Neural cell (in vitro differentiated cells): ENCODE measurements around the gene ERI2. TPM values are rescaled to one million over a fixed set of nuclear protein-coding genes. Genes with fewer than 3 reads are reported as not detected.

ENCODE experiments used
- H2AFZ ChIP-seq: fragments of 200-600, 300-800 bp; sonication (generic), shearing (Covaris generic); 2 replicates; pipeline ENCODE4 v1.6.0; 2014; ENCODE audit warnings: low read depth, mild to moderate bottlenecking, antibody characterized with exemption, low read length, moderate library complexity
- H3F3A ChIP-seq: fragments of 200-600 bp; shearing (Covaris generic); 2 replicates; pipeline ENCODE4 v1.6.1; 2016; ENCODE audit warnings: mild to moderate bottlenecking, moderate library complexity, mixed read lengths, antibody characterized with exemption, low read length; ENCODE audit not compliant: insufficient read depth, poor library complexity, severe bottlenecking
- H3K27ac ChIP-seq: fragments of 200-600, 300-800 bp; sonication (generic), shearing (Covaris generic); 2 replicates; pipeline ENCODE4 v1.5.1; 2014; ENCODE audit warnings: mild to moderate bottlenecking, low read length, moderate library complexity
- H3K27me3 ChIP-seq: fragments of 300-800, 200-600 bp; sonication (generic), shearing (Covaris generic); 2 replicates; pipeline ENCODE4 v1.6.0; 2014; ENCODE audit warnings: mild to moderate bottlenecking, low read depth, low read length, moderate library complexity; ENCODE audit not compliant: insufficient read depth
- H3K36me3 ChIP-seq: fragments of 300-800, 200-600 bp; sonication (generic), shearing (Covaris generic); 2 replicates; pipeline ENCODE4 v1.5.1; 2014; ENCODE audit warnings: mild to moderate bottlenecking, antibody characterized with exemption, low read length, moderate library complexity; ENCODE audit not compliant: insufficient read depth
- H3K4me2 ChIP-seq: fragments of 300-800, 200-600 bp; sonication (generic), shearing (Covaris generic); 2 replicates; pipeline ENCODE4 v1.6.0; 2014; ENCODE audit warnings: mild to moderate bottlenecking, low read length
- H3K4me3 ChIP-seq: fragments of 300-800, 200-600 bp; sonication (generic), shearing (Covaris generic); 2 replicates; pipeline ENCODE4 v1.5.1; 2014; ENCODE audit warnings: mild to moderate bottlenecking, low read length, moderate library complexity
- H3K79me2 ChIP-seq: fragments of 200-600 bp; shearing (Covaris generic); replicated peaks from 2 replicates; pipeline ENCODE4 v1.6.0; 2014; ENCODE audit warnings: mild to moderate bottlenecking, low read length, moderate library complexity; ENCODE audit not compliant: insufficient read depth
- H3K9ac ChIP-seq: fragments of 300-800, 200-600 bp; sonication (generic), shearing (Covaris generic); 2 replicates; pipeline ENCODE4 v1.6.1; 2016; ENCODE audit warnings: mild to moderate bottlenecking, low read length, mixed read lengths
- H3K9me2 ChIP-seq: fragments of 200-600 bp; shearing (Covaris generic); 2 replicates; pipeline ENCODE4 v1.6.1; 2016; ENCODE audit warnings: mild to moderate bottlenecking, low read length, mixed read lengths; ENCODE audit not compliant: insufficient read depth
- H3K9me3 ChIP-seq: fragments of 200-600, 300-800 bp; sonication (generic), shearing (Covaris generic); 2 replicates; pipeline ENCODE4 v1.6.1; 2016; ENCODE audit warnings: mild to moderate bottlenecking, mixed run types, low read length, moderate library complexity, mixed read lengths
- H4K20me1 ChIP-seq: fragments of 200-600 bp; shearing (Covaris generic); 2 replicates; pipeline ENCODE4 v1.6.1; 2016; ENCODE audit warnings: mild to moderate bottlenecking, mixed run types; ENCODE audit not compliant: insufficient read depth
- CTCF ChIP-seq: fragments of 450-650 bp; IDR thresholded peaks from 2 replicates; pipeline ENCODE4 v1.5.1; 2014; ENCODE audit warnings: antibody characterized with exemption, mild to moderate bottlenecking, moderate library complexity; ENCODE audit not compliant: poor library complexity, severe bottlenecking
- EP300 ChIP-seq: fragments of 450-650 bp; conservative IDR thresholded peaks from 2 replicates; pipeline ENCODE4 v1.6.1; 2014; ENCODE audit warnings: antibody characterized with exemption, mild to moderate bottlenecking, moderate library complexity; ENCODE audit not compliant: poor library complexity, severe bottlenecking
- EZH2 ChIP-seq: fragments of 200-600, 300-800 bp; shearing (Covaris generic), sonication (generic); IDR thresholded peaks from 2 replicates; pipeline ENCODE4 v1.6.1; 2014; ENCODE audit warnings: antibody characterized with exemption, low read length, borderline replicate concordance, mild to moderate bottlenecking; ENCODE audit not compliant: insufficient read depth, poor library complexity, severe bottlenecking
- MXI1 ChIP-seq: fragments of 450-650 bp; conservative IDR thresholded peaks from 2 replicates; pipeline ENCODE4 v1.6.1; 2014; ENCODE audit warnings: antibody characterized with exemption, mild to moderate bottlenecking; ENCODE audit not compliant: poor library complexity, severe bottlenecking
- POLR2AphosphoS5 ChIP-seq: IDR thresholded peaks from 2 replicates; pipeline ENCODE4 v1.6.1; 2012
- RAD21 ChIP-seq: fragments of 450-650 bp; conservative IDR thresholded peaks from 2 replicates; pipeline ENCODE4 v1.6.1; 2014; ENCODE audit warnings: antibody characterized with exemption, mild to moderate bottlenecking, moderate library complexity
- REST ChIP-seq: IDR thresholded peaks from 2 replicates; pipeline ENCODE4 v1.6.1; 2012; ENCODE audit warnings: borderline replicate concordance
- SMC3 ChIP-seq: fragments of 450-650 bp; conservative IDR thresholded peaks from 2 replicates; pipeline ENCODE4 v1.6.1; 2014; ENCODE audit warnings: antibody characterized with exemption, mild to moderate bottlenecking, moderate library complexity; ENCODE audit not compliant: poor library complexity
- TAF1 ChIP-seq: IDR thresholded peaks from 2 replicates; pipeline ENCODE4 v1.6.1; 2012; ENCODE audit warnings: low read depth
- polyA plus RNA-seq: library from polyadenylated mRNA; depleted of rRNA; stranded (reverse); fragments of >200 nt; gene quantifications from 2 replicates; pipeline ENCODE4 v1.2.3, GENCODE V29; 2014

Gene ERI2
- polyA plus RNA-seq, 1 donor from 2014 or later: 46.9 TPM

- no peak overlapping the region for H3K4me2 ChIP-seq
- H3K79me2 ChIP-seq: no peaks in the 10 kb centered on the region
- H3K9ac ChIP-seq: no peak overlapping the region
- TF ChIP-seq POLR2AphosphoS5 (no peak), RAD21 (no peak), CTCF (no peak), EP300 (no peak), SMC3 (no peak), REST (no peak), TAF1 (no peak), EZH2 (no peak), MXI1 (no peak)
- no peak overlapping the region for H3K4me3 ChIP-seq
- H4K20me1 ChIP-seq: no peaks in the 10 kb centered on the region
- H3K9me2 ChIP-seq: no peaks in the 10 kb centered on the region
- no peaks in the 10 kb centered on the region for H3K36me3 ChIP-seq
- H3K27ac ChIP-seq: no peak overlapping the region
- no peak overlapping the region for H2AFZ ChIP-seq
- no peaks in the 10 kb centered on the region for H3K27me3 ChIP-seq
- H3F3A ChIP-seq: no peaks in the 10 kb centered on the region
- no peaks in the 10 kb centered on the region for H3K9me3 ChIP-seq
Observed at GRCh38 chr16:20767577-20767976, 38.7 kb downstream of the ERI2 start.

GRCh38 chr16:20766294-20766693 is 40.0 kb downstream of the ERI2 start:
- H3K9me3 ChIP-seq: no peaks in the 10 kb centered on the region
- H3K27me3 ChIP-seq: no peaks in the 10 kb centered on the region
- no peaks in the 10 kb centered on the region for H3K9me2 ChIP-seq
- no peaks in the 10 kb centered on the region for H3K36me3 ChIP-seq
- no peaks in the 10 kb centered on the region for H4K20me1 ChIP-seq
- H3F3A ChIP-seq: no peaks in the 10 kb centered on the region
- H3K4me2 ChIP-seq: no peak overlapping the region
- H3K9ac ChIP-seq: no peak overlapping the region
- H3K79me2 ChIP-seq: no peaks in the 10 kb centered on the region
- H3K4me3 ChIP-seq: no peak overlapping the region
- no peak for TF ChIP-seq POLR2AphosphoS5
- TF ChIP-seq REST: no peak
- TF ChIP-seq CTCF: no peak
- TF ChIP-seq MXI1: no peak
- TF ChIP-seq SMC3: no peak
- TF ChIP-seq RAD21: no peak
- no peak for TF ChIP-seq EP300
- TF ChIP-seq EZH2: no peak
- no peak for TF ChIP-seq TAF1
- no peak overlapping the region for H3K27ac ChIP-seq
- no peak overlapping the region for H2AFZ ChIP-seq
